ENCODE data around the gene KRT77. TPM values are rescaled to one million over a fixed set of nuclear protein-coding genes. Genes with fewer than 3 reads are reported as not detected.

Gene KRT77
- total RNA-seq, 2 donors from 2014 or later, result 0.41 TPM; not detected in 1

DNA sequence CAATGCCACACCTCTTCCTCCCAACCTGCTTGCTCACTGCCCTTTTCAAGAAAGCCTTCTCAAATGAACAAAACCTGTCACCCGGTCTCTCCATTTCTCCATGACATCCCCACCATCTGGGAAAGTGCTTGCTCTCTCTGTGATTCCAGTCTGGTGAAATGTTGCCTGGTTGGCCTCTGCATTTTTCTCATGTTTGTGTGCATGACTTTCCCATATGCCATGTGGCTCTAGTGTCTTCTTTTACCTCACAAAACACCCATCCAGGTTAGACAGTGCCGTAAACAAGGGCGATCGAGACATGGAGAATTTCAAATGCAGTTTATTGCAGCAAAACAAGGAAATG lies 28.9 kb downstream of the KRT77 start:
- Histone ChIP-seq H3K4me3 (no peak overlapping the region), H3K9me3 (no peaks in the 10 kb centered on the region), H3K36me3 (no peaks in the 10 kb centered on the region), H3K27me3 (replicated peaks; ENCODE audit: insufficient read depth) (no peaks in the 10 kb centered on the region), H3K27ac (no peak overlapping the region), H3K4me1 (ENCODE audit: control insufficient read depth in 1 of 2, low read depth in 2 of 2) (no peaks in the 10 kb centered on the region)
- TF ChIP-seq, protein P1, sequence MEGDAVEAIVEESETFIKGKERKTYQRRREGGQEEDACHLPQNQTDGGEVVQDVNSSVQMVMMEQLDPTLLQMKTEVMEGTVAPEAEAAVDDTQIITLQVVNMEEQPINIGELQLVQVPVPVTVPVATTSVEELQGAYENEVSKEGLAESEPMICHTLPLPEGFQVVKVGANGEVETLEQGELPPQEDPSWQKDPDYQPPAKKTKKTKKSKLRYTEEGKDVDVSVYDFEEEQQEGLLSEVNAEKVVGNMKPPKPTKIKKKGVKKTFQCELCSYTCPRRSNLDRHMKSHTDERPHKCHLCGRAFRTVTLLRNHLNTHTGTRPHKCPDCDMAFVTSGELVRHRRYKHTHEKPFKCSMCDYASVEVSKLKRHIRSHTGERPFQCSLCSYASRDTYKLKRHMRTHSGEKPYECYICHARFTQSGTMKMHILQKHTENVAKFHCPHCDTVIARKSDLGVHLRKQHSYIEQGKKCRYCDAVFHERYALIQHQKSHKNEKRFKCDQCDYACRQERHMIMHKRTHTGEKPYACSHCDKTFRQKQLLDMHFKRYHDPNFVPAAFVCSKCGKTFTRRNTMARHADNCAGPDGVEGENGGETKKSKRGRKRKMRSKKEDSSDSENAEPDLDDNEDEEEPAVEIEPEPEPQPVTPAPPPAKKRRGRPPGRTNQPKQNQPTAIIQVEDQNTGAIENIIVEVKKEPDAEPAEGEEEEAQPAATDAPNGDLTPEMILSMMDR (IDR thresholded peaks at IDR 0.05), result no peak
- no peak for DNase-seq (ENCODE audit: low spot score)
- ATAC-seq (ENCODE audit: insufficient number of reproducible peaks, low FRiP score, low read depth), result no peak

DNA sequence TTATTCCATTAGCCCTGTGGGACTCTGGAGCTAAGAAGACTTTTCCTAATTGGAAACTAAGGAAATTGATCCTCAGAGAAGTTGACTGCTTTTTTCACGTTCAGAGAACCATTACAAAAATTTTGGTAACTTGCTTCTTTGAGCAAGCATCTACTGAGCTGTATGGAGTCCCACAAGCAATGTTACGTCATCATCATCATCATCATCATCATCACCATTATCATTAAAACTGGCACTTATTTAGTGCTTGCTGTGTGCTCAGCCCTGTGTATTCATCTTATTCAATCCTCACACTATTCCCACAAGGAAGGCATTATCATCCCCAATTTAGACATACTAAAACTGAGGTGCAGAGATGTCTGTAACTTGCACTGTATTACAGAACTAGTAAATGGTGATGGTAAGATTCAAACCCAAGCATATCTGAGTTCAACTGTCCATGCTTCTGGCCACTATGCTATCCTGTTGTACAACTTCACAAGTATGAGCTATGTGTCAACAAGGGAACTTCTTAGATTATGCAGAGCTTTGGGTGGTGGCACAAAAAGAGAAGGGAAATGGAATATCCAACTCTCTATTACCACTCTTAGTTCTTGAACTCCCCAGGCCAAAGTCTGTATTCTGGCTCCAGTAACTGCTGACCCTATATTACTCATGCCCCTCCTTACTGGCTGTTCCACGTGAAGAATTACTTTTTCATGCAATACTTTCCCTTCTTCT lies 29.5 kb downstream of the KRT77 start:
- Histone ChIP-seq H3K4me1 (ENCODE audit: control insufficient read depth in 1 of 2, low read depth in 2 of 2) (no peaks in the 10 kb centered on the region), H3K27me3 (replicated peaks; ENCODE audit: insufficient read depth) (no peaks in the 10 kb centered on the region), H3K9me3 (no peaks in the 10 kb centered on the region), H3K36me3 (no peaks in the 10 kb centered on the region), H3K4me3 (no peak overlapping the region), H3K27ac (no peak overlapping the region)
- ATAC-seq (ENCODE audit: insufficient number of reproducible peaks, low FRiP score, low read depth), result no peak
- TF ChIP-seq, protein P1 (IDR thresholded peaks at IDR 0.05), result no peak
- DNase-seq (ENCODE audit: low spot score), result no peak

DNA sequence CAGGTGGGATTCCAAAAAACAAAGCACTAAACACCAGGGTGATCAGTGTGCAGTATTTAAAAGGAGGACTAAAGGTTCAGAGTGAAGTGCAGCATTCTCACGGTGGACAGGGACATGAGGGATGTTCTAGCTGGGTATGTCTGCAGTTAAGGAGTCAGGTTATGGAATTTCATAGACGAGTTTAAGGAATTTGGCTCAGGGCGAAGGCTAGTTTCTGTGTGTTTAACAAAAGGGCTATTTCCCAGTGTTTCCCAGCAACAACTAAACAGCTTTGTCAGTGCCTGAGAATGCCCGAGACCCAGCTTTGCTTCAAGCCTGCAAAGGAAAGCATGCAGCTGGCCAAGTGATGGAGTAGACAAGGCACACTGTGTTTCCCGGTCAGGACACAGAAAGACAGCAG lies 30.1 kb downstream of the KRT77 start:
- no peak for ATAC-seq (ENCODE audit: insufficient number of reproducible peaks, low FRiP score, low read depth)
- H3K4me1 ChIP-seq (ENCODE audit: control insufficient read depth in 1 of 2, low read depth in 2 of 2), result no peaks in the 10 kb centered on the region
- no peak overlapping the region for H3K4me3 ChIP-seq
- no peaks in the 10 kb centered on the region for H3K9me3 ChIP-seq
- no peak for DNase-seq (ENCODE audit: low spot score)
- H3K27ac ChIP-seq, result no peak overlapping the region
- TF ChIP-seq, protein P1 (IDR thresholded peaks at IDR 0.05), result no peak
- H3K36me3 ChIP-seq, result no peaks in the 10 kb centered on the region
- H3K27me3 ChIP-seq (replicated peaks; ENCODE audit: insufficient read depth), result no peaks in the 10 kb centered on the region

DNA sequence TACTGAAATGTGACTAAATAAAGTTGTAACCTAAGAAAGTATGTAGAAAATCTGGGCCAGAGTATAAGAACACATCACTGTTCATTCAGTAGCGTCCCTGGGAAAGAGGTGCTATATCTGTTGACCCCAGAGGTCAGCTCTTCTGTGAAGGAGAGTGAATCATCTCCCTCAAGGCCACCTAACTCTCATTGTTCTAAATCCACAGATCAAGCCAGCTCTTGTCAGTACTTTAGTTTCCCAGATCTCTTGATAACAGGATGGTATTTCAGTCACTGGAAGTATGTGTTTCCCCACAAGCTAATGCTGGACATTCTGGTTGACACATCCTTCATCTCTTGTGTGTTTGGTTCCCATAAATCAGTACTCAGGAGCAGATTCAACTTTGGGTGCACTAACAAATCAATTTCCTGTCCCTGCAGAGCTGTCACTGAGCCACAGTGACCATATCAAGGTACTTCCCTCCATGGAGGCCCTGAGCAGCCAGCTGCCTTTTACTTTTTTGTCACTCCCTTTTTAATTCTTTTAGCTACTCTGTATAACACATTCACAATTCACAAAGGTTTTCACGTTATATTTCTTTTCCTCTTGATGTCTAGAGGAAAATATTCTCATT lies 30.9 kb downstream of the KRT77 start:
- no peaks in the 10 kb centered on the region for H3K27me3 ChIP-seq (replicated peaks; ENCODE audit: insufficient read depth)
- H3K4me3 ChIP-seq, result no peak overlapping the region
- DNase-seq (ENCODE audit: low spot score) (no peak), ATAC-seq (ENCODE audit: insufficient number of reproducible peaks, low FRiP score, low read depth) (no peak)
- no peaks in the 10 kb centered on the region for H3K9me3 ChIP-seq
- no peak overlapping the region for H3K27ac ChIP-seq
- H3K4me1 ChIP-seq (ENCODE audit: control insufficient read depth in 1 of 2, low read depth in 2 of 2), result no peaks in the 10 kb centered on the region
- H3K36me3 ChIP-seq, result no peaks in the 10 kb centered on the region
- TF ChIP-seq, protein P1 (IDR thresholded peaks at IDR 0.05), result no peak

DNA sequence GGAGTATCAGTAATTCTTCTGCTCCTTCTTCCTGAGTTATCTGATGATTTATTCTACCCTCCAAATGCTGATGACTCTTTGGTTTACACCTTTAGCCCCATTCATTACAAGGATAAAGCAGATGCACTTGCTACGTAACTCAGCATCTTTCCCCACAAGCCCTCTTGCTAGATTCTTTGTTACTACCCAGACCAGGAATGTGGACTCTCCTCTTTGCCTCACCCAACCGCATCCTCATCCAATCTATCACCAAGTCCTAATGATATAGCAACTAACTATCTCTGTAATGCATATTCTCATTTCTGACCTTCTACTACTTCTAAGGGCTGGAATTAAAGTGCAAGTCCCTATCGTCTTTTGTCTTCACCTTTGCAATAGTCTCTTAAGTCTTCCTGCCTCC lies 32.4 kb downstream of the KRT77 start:
- H3K36me3 ChIP-seq, result no peaks in the 10 kb centered on the region
- no peak for ATAC-seq (ENCODE audit: insufficient number of reproducible peaks, low FRiP score, low read depth)
- H3K27ac ChIP-seq, result no peak overlapping the region
- no peak for DNase-seq (ENCODE audit: low spot score)
- H3K27me3 ChIP-seq (replicated peaks; ENCODE audit: insufficient read depth), result no peaks in the 10 kb centered on the region
- H3K4me1 ChIP-seq (ENCODE audit: control insufficient read depth in 1 of 2, low read depth in 2 of 2), result no peaks in the 10 kb centered on the region
- H3K4me3 ChIP-seq, result no peak overlapping the region
- H3K9me3 ChIP-seq, result no peaks in the 10 kb centered on the region
- TF ChIP-seq, protein P1 (IDR thresholded peaks at IDR 0.05), result no peak

All from thoracic aorta (tissue), 2 donors.